NB4 (cell line): ENCODE measurements around the gene NTNG1.

Experiments
- CTCF ChIP-seq: IDR thresholded peaks from one replicate; pipeline ENCODE4 v1.5.1; 2012; ENCODE audit warnings: low read depth, low read length
- MAX ChIP-seq: IDR thresholded peaks from 2 replicates; pipeline ENCODE4 v1.6.1; 2011; ENCODE audit warnings: low read depth, low read length
- POLR2A ChIP-seq: IDR thresholded peaks from 2 replicates; pipeline ENCODE4 v1.6.1; 2011; ENCODE audit warnings: mild to moderate bottlenecking; ENCODE audit not compliant: insufficient read length; ENCODE audit errors: extremely low read depth

GRCh38 chr1:107122225-107122624 is 18.6 kb upstream of the NTNG1 start:
- no peak for TF ChIP-seq CTCF
- no peak for TF ChIP-seq POLR2A
- no peak for TF ChIP-seq MAX
